ENCODE measurements around the gene AHSG.
"Not testable (repeated sequence)": the region's sequence is repeated elsewhere in the genome, so short reads cannot be mapped to it uniquely, and the experiment has no call there.

Gene AHSG

DNA sequence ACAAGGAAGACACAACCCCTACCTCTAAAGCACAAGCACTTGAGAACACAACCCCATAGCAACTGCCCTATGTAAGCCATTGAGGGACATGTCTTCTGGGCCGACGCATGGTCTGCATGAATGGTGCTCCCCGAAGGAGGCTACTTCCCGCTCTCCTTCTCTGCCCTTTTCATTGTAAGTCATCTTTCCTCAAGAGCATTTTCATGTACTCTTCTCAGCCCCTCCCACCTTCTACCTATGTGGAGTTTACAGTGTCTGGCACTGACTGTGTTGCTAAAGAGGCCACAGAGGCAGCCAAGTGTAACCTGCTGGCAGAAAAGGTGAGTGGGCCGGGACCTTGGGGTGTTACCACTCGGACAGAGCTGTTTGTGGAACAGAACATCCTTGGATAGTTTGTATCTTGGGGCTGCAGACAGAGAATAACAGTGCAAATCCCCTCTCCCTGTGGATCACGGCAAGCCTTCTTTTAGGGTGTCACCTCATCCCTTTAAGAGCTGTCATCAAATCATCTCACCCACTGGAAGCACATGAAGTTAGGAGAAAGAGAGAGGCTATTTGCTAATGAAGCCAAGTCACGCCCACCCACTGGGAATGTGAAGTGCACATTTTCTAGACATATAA lies 5.6 kb downstream of the AHSG start:
- DNase-seq: no peak

- DNase-seq: no peak
Observed at GRCh38 chr3:186619787-186620212, 6.9 kb downstream of the AHSG start.

DNA sequence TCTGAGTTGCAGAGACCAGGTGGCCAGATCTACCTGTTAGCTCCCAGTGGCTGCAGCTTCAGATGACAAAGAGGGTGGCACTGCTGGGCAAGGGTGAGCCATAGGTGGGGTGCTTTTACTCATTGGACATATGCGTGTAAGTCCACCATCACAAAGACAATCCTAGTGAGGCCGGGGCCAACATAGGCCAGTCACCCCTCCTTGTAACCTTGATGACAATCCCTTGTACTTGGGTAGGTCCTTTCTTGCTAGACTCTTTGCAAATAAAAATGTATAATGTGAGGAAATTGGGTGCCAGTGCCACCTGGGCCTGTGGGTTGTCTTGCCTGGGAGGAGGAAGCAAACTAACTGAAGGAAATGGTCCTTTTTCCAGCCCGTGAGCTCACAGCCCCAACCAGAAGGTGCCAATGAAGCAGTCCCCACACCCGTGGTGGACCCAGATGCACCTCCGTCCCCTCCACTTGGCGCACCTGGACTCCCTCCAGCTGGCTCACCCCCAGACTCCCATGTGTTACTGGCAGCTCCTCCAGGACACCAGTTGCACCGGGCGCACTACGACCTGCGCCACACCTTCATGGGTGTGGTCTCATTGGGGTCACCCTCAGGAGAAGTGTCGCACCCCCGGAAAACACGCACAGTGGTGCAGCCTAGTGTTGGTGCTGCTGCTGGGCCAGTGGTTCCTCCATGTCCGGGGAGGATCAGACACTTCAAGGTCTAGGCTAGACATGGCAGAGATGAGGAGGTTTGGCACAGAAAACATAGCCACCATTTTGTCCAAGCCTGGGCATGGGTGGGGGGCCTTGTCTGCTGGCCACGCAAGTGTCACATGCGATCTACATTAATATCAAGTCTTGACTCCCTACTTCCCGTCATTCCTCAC lies 7.6 kb downstream of the AHSG start:
- DNase-seq: no peak

DNA sequence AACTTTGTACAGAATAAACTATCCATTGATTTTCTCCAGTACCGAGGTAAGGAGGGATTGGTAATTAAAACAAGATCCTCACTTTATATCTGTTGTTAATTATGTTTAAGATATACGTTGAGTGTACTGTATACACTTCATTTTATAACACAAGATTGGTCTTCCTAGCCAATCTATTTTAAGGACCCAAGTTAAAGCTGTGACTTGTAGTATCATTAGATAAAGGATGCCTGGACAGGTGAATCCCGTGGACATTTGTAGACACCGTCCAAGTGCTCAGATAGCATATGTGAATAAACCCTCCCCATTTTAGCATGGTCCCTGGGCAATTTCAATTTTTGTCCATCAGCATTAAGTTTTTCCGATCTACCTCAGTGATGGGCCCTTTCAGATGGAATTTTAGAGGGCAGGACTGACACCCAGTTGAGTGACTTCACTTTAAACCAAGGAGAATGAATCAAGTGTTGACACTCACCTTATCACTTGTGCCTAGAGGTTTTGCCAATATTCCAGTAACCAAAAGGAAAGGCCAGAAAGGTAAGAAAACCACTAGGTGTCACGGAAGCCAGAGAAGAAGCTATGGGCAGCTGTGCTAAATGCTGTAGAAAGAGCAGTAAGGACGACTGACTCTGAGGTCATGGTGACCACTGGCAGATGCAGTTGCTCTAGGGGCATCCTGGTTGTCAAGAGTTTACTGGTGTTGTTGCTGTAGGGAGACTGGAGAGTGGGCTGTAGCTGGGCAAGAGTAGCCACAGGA lies 9.2 kb downstream of the AHSG start:
- DNase-seq: no peak

- no peak for DNase-seq
Observed at GRCh38 chr3:186622651-186623310, 9.9 kb downstream of the AHSG start.

- no peak for DNase-seq
Observed at GRCh38 chr3:186624598-186624997, 11.7 kb downstream of the AHSG start.

GRCh38 chr3:186625600-186626042 lies 12.8 kb downstream of the AHSG start:
- no peak for DNase-seq

GRCh38 chr3:186626254-186626847 lies 13.5 kb downstream of the AHSG start:
- DNase-seq: no peak

- no peak for DNase-seq
Observed at GRCh38 chr3:186627852-186628414, 15.1 kb downstream of the AHSG start.

- no peak for DNase-seq
Observed at GRCh38 chr3:186628756-186629155, 15.9 kb downstream of the AHSG start.

DNA sequence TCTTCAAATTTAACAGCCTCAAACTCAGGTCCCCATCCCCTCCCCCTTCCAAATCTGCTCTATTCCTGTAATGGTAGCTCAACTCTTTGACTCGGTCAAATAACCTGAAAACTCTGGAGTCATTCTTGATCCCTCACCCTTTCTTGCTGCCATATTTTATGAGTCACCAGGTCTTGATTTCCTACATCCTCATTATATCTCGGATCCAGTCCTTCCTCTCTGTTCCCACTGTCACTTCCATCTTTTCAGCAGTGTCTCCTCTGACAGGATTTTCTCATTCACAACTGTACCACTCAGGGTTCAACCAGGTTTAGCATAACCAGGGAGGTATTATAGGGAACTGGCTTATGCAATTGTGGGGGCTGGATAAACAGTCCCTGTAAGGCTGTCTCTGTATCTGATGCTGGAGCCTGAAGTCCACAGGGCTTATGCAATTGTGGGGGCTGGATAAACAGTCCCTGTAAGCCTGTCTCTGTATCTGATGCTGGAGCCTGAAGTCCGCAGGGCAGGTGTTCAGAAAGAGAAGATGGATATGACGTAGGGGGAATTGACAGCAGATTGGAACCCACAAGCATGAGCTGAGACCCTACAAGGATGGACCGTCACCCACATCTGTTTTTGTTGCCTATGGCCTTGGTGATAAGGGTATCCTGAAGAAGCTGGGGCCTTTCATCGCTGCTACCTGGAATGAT lies 18.2 kb downstream of the AHSG start:
- DNase-seq: no peak

DNA sequence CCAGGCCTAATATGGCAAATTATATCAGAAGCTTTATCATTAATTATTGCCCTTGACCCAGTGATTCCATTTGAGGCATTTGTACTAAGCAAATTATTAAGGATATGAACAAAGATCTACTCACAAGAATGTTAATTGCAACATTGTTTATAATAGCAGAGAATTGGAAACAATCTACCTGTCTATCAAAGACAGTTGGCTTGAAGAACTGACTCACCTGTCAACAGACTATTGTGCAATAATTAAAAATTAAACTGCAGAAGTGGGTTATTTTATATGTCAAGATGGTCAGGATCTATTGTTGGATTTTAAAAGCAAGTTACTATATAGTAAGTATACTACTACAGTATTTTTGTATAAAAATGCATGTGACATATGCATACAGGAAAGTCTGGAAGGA lies 20.6 kb downstream of the AHSG start:
- DNase-seq: no peak

GRCh38 chr3:186634207-186634606 lies 21.3 kb downstream of the AHSG start:
- DNase-seq: not testable (repeated sequence)

- no peak for DNase-seq
Observed at GRCh38 chr3:186635532-186635931, 22.7 kb downstream of the AHSG start.

GRCh38 chr3:186636536-186636935 lies 23.7 kb downstream of the AHSG start:
- no peak for DNase-seq

DNA sequence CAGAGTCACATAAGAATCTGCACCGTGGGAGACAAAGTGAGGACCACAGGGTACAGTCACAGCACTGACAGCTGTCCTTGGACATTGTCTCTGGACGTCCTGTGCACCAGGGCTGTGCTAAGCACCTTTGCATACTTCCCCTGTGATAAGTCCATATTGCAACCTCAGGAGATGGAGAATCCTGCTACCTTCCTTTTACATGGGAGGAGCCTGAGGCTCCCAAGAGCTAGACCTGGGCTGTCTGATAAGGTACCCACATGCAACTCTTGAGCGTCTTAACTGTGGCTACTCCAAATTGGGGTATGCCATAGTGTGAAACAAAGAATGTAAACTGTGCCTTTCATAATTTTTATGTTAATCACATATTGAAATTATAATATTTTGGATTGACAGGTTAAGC lies 24.8 kb downstream of the AHSG start:
- DNase-seq: no peak

GRCh38 chr3:186638259-186638658 lies 25.4 kb downstream of the AHSG start:
- no peak for DNase-seq

DNA sequence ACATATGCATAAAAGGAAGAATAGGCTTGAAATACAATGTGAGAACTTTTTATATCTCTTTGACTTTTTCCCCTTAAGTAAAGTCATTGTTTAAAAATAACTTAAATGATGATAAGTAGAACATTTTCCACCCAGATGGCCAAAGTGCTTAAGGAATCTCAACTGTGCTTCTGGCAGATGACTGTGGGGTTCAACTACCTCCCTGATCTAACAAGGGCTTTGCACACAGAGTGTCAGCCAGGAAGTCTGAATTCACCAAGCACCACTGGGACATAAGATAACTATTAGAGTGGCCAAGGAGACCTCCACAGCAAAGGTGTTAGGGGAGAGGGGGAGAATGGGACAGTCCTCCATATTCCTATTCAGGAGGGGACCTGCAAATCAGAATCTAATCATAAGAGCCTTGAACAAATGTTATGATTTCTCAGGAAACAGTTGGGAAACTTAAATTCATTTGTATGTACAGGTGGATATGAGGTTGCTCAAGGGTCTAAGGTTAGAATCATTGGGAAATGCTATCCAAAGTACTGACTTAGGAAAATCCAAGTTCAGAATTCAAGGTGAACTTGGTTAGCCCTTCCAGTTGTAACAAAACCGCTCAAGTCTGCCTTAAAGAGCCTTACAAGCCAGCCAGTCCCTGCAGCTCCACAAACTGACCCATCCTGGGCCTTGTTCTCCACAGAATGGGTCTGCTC lies 27.1 kb downstream of the AHSG start, which contains the start of gene FETUB:
Gene FETUB (plus strand): TSS at position 622 of the 695 bp plus-strand sequence. CDS start 62 bp downstream, at position 684.
- no peak for DNase-seq

DNA sequence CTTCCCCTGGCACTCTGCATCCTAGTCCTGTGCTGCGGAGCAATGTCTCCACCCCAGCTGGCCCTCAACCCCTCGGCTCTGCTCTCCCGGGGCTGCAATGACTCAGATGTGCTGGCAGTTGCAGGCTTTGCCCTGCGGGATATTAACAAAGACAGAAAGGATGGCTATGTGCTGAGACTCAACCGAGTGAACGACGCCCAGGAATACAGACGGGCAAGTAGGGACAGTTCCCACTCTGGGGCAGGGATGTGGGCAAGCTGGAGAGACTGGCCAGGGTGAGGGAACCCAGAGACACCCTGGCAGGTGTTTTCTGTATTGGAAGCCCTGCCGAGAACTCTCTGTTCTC lies 27.6 kb downstream of the AHSG start:
- no peak for DNase-seq

GRCh38 chr3:186640929-186641328 lies 28.1 kb downstream of the AHSG start:
- DNase-seq: no peak

DNA sequence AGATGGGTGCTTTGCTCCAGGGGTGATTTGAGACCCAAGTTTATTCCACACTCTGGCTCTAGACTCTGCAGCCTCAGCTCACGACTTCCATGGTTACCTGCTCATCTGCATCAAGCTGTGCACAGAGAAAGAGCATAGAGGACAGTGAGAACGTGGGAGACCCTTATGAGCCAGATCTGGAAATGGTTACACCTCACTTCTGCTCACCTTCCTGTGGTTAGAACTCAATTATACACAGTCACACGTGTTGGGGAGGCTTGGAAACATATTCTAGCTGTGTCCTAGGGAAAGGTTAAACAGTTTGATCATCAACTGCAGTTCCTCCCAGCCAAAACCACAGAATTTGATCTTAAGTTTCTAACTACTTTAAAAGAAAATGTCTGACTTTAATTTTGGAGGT lies 29.2 kb downstream of the AHSG start:
- DNase-seq: no peak

All from CD4-positive, alpha-beta T cell treated with Interleukin-1 beta for 1 hour (primary cell).